HG02970 (cell line): Measurements from ENCODE around the gene USP5.
A peak's percentile ranks its signal among the peaks of the same experiment; 100 is the strongest.
"Not testable (repeated sequence)": the region's sequence is repeated elsewhere in the genome, so short reads cannot be mapped to it uniquely, and the experiment has no call there.

Experiments used
- ATAC-seq: cut with Tn5 transposase; IDR thresholded peaks from one replicate; pipeline ENCODE4 v1.9.1; 2021; ENCODE audit warnings: mild to moderate bottlenecking, moderate library complexity, moderate number of reproducible peaks; ENCODE audit not compliant: unreplicated experiment, low FRiP score

USP5 gene

GRCh38 chr12:6861391-6861790 is 9.4 kb downstream of the USP5 start:
- no peak for ATAC-seq

- no peak for ATAC-seq
Measured at GRCh38 chr12:6863033-6863432, 11.1 kb downstream of the USP5 start.

GRCh38 chr12:6863586-6864321 is 11.8 kb downstream of the USP5 start:
- no peak for ATAC-seq

GRCh38 chr12:6865307-6865706 is 13.4 kb downstream of the USP5 start:
- ATAC-seq: not testable (repeated sequence)

- ATAC-seq: no peak
Measured at GRCh38 chr12:6866163-6866919, 14.4 kb downstream of the USP5 start.

- ATAC-seq: no peak
Measured at GRCh38 chr12:6866920-6867412, 15.0 kb downstream of the USP5 start.

GRCh38 chr12:6867413-6868210 is 15.7 kb downstream of the USP5 start, which contains the start of gene TPI1:
TSS of gene TPI1 (plus strand) at chr12:6867531. CDS start at chr12:6867567, 36 bp downstream.
- ATAC-seq: peak; percentile 48

GRCh38 chr12:6868211-6869048 is 16.5 kb downstream of the USP5 start:
- ATAC-seq: no peak

- no peak for ATAC-seq
Measured at GRCh38 chr12:6869049-6870021, 17.4 kb downstream of the USP5 start.

GRCh38 chr12:6870304-6870703 is 18.4 kb downstream of the USP5 start:
- ATAC-seq: not testable (repeated sequence)

GRCh38 chr12:6871052-6871957 is 19.4 kb downstream of the USP5 start:
- no peak for ATAC-seq

- ATAC-seq: no peak
Measured at GRCh38 chr12:6872073-6873048, 20.4 kb downstream of the USP5 start.

GRCh38 chr12:6873094-6874014 is 21.4 kb downstream of the USP5 start, which contains the start of gene SPSB2:
TSS of gene SPSB2 (minus strand) at chr12:6873303. CDS start at chr12:6872901, 402 bp downstream.
- ATAC-seq: peak; percentile 65

GRCh38 chr12:6874015-6874368 is 22.0 kb downstream of the USP5 start:
- not testable (repeated sequence) for ATAC-seq

- ATAC-seq: not testable (repeated sequence)
Measured at GRCh38 chr12:6879824-6880223, 27.9 kb downstream of the USP5 start.
